Keratinocyte (primary cell): ENCODE measurements around the gene HAX1.

Source experiments
- EZH2 ChIP-seq: IDR thresholded peaks from one replicate; pipeline ENCODE4 v1.6.1; 2012; ENCODE audit warnings: inconsistent platforms, mild to moderate bottlenecking, low read length, moderate library complexity
- TF ChIP-seq, protein P1 (sequence below), 3 experiments: IDR thresholded peaks in 1 of 3; conservative IDR thresholded peaks in 1 of 3; optimal IDR thresholded peaks in 1 of 3; 2 replicates in 2 of 3; 3 replicates in 1 of 3; pipeline versions ENCODE3 to v1.5.1; 2011; ENCODE audit warnings: low read length in 3 of 3, mild to moderate bottlenecking in 3 of 3, moderate library complexity in 2 of 3, control low read depth in 1 of 3, inconsistent platforms in 1 of 3; ENCODE audit not compliant: insufficient read depth in 2 of 3; ENCODE audit errors: extremely low read depth in 1 of 3

DNA sequence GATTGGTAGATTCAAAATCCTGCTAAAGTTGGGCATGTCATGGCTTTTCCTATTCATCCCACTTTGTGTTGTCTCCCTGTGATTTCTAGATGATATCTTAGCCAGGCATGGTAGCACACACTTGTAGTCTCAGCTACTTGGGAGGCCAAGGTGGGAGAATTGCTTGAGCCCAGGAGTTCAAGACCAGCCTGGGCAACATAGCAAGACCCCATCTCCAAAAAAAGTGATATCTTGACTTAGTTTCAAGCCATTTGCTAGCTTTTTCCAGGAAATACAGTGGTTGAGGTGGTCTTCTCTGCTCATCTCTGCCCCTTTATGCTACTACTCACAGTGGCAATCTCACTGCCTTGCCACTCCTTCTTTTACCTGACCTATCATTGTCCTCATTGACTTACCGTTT is 12.3 kb upstream of the HAX1 start:
- TF ChIP-seq, protein P1, sequence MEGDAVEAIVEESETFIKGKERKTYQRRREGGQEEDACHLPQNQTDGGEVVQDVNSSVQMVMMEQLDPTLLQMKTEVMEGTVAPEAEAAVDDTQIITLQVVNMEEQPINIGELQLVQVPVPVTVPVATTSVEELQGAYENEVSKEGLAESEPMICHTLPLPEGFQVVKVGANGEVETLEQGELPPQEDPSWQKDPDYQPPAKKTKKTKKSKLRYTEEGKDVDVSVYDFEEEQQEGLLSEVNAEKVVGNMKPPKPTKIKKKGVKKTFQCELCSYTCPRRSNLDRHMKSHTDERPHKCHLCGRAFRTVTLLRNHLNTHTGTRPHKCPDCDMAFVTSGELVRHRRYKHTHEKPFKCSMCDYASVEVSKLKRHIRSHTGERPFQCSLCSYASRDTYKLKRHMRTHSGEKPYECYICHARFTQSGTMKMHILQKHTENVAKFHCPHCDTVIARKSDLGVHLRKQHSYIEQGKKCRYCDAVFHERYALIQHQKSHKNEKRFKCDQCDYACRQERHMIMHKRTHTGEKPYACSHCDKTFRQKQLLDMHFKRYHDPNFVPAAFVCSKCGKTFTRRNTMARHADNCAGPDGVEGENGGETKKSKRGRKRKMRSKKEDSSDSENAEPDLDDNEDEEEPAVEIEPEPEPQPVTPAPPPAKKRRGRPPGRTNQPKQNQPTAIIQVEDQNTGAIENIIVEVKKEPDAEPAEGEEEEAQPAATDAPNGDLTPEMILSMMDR (optimal IDR thresholded peaks at IDR 0.05 in 1 of 3, IDR thresholded peaks at IDR 0.05 in 1 of 3, conservative IDR thresholded peaks at IDR 0.05 in 1 of 3; ENCODE audit: extremely low read depth in 1 of 3, insufficient read depth in 2 of 3, low read length in 3 of 3) = no peak
- no peak for TF ChIP-seq EZH2
